HG03457 (cell line): ENCODE measurements around the gene ESR1.
"Not testable (repeated sequence)": the region's sequence is repeated elsewhere in the genome, so short reads cannot be mapped to it uniquely, and the experiment has no call there.

ENCODE experiments used
- ATAC-seq: cut with Tn5 transposase; IDR thresholded peaks from one replicate; pipeline ENCODE4 v1.9.1; 2021; ENCODE audit warnings: moderate number of reproducible peaks; ENCODE audit not compliant: unreplicated experiment

ESR1 gene

DNA sequence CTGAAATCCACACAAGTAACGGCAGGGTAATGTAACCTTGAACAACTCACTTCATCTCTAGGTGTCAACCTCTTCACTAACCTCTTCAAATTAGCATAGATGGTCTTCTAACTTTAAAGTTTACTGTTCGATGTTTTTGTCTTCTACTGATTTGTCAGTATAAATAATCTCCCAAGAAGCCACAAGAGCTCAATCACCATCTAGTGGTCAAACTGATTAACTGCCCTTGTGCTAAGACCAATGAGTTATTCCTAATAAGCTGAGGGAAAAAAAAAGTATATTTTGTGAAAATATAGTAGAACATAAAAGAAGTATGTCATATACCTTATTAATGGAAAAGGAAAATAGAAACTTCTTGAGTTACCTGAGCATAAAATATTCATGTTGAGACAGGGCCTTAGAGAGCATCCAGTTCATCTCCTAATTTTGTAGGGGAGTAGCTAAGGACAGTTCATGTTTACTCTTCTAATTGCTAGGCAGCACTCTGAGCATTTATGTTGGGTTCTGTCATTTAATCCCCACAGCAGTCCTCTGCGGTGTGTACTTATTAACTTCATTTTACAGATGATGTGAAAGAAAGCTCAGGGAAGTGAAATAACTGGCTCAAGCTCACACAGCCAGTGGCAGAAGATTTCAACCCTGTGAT, 317.1 kb downstream of the ESR1 start:
- no peak for ATAC-seq

GRCh38 chr6:152127432-152128165, 320.1 kb downstream of the ESR1 start:
- no peak for ATAC-seq

DNA sequence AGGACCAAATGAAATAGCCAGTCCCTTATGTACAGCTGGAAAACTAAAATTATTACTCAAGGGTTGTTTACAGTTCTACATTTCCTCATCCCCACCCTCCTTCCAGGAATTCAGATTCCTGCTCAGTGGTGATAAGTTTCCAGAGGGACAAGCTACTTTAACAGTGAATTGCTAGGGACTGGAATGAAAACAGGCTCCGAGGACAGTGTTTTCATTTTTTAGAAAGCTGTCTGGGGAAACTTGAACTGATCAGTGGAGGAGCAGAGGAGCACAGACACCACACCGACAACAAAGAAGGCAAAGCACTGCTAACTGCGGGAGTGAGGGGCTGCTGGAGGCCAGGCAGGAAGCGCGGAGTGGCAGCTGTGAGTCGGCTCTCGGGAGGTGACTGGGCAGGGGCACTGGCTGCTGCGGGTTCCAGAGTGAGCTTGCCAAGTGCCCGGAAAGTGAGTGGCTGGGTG, 322.2 kb downstream of the ESR1 start:
- no peak for ATAC-seq

- no peak for ATAC-seq
These were observed 323.0 kb downstream of the ESR1 start for GRCh38 chr6:152130441-152130840.

DNA sequence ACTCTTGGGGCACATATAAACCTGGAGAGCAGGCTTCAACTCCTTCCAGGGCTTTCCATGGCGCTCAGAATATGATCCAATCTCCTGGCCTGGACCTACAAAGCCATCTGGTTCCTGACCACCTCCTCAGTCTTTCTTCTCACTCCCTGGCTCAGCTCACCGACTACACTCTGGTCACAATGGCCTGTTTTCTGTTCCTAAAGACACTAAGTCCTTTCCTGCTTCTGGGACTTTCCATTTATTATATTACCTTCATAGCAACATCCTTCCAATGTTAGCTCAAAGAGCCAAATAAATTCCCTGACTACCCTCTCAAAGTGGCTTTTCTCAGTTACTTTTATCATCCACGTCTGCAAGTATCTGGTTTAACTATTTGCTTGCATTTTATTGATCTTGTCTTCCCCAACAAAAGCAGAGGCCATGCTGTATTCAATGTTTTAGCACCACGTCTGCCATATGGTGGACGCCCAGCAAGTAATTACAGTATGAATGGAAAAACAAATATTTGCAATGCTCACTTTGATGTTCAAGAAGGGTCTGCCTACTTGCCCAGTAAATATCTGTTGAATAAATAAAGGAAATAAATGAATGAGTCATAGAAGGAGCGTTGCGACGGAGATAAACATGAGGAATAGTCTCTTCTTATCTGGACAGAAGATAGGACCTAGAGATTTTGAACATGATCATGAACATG, 328.4 kb downstream of the ESR1 start:
- ATAC-seq = no peak

GRCh38 chr6:152136449-152136825, 329.0 kb downstream of the ESR1 start:
- no peak for ATAC-seq

DNA sequence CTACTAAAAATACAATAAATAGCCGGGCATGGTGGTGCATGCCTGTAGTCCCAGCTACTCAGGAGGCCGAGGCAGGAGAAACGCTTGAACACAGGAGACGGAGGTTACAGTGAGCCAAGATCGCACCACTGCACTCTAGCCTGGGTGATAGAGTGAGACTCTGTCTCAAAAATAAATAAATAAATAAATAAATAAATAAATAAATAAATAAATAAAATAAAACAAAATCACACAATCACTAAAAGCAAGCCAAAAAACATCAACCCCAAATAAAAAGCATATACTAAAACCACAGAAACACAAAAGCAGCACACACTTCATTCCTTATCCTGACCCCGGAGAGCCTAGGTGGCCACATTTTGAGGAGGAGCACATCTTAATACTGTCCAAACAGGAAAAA, 330.9 kb downstream of the ESR1 start:
- not testable (repeated sequence) for ATAC-seq

DNA sequence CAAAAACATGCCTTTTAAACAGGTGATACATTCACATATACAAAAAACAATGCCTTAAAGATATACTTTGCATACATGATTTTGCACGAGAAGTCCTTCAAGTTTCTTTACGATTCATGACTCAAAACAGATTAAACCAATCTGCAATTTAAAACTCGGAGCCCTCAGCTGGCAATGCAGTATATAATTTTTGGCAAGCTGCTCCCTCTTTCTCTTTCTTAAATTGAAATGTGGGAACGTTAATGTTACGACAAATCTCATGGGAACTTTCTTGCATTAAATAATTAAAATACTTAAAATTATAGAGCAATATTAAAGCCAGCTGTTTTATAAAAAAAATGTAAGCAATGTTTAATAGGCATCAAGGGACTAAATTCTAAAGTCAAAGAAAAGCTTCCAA, 334.6 kb downstream of the ESR1 start:
- ATAC-seq = no peak

DNA sequence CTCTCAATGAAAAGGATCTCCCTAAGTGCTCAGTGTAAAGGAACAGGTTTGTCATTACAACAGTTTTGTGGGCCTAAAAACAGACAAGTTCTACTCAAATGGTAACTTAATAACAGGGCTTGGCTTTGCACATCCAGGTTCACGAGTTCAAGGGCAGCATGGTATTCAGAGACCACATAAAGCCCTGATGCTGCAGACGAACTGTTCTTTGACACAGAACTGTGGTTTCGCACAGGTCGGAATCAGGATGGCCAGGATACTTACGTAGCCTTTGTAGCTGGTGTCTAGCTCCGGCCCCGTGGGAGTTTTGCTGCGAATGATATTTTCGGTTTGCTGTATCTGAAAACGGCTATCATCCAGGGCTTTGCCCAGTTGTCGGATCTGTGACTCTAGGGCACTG, 335.9 kb downstream of the ESR1 start:
- ATAC-seq = no peak

DNA sequence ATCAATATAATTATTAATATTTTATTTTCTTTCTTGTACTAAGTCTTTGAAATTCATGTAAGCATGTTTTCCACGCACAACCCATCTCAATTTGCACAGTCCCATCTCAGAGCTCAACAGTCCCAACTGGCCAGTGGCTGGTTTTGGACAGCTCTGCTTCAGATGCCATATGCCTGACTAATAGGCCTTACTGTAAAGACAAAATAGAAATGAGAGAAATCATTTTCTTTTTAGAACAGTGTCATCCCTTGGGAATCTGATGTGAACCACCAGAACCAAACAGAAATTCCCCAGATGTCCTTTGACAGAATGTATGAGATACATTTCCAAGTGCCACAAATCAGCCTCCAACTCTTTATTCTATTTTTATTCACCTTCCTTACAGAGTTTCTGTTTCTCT, 338.9 kb downstream of the ESR1 start:
- no peak for ATAC-seq

DNA sequence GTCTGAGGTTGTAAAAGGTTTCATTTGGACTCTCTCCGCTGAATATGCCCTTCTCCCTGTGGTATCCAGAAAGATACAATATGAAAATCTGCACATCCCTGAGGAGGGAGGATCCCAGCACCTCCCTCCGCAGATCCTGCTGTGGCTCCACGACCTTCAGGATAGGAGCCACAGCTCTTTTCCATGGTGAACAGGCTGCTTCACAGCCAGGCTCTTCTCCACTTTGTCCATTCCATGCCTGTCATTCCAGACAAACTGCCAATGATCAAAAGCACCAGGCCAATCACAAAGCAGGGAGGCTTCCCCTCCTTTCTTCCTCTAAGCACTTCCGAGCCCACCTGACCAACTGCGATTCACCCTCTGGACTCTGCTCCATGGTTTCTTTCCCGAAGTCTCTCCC, 339.8 kb downstream of the ESR1 start:
- no peak for ATAC-seq

- no peak for ATAC-seq
These were observed 340.9 kb downstream of the ESR1 start for GRCh38 chr6:152148412-152148811.

DNA sequence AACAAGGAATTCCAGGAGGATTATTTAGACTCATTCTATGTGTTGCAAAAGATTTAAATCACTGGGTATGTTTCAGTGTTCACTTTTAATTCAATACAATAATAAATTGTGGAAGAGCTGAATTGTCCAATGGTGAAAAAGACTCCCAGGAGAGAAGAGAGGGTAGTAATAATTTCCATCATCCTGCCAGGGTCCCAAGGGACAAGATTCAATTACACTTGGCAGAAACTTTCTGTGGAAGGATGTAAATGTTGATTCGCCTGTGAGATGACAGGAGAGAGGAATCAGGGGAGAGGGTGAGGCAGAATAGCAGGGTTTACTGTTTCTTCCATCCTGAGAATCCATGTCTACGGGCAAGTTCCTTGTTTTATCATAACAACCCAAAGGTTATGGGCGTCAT, 342.7 kb downstream of the ESR1 start:
- ATAC-seq = no peak

- ATAC-seq = no peak
These were observed 344.4 kb downstream of the ESR1 start for GRCh38 chr6:152151920-152152319.

DNA sequence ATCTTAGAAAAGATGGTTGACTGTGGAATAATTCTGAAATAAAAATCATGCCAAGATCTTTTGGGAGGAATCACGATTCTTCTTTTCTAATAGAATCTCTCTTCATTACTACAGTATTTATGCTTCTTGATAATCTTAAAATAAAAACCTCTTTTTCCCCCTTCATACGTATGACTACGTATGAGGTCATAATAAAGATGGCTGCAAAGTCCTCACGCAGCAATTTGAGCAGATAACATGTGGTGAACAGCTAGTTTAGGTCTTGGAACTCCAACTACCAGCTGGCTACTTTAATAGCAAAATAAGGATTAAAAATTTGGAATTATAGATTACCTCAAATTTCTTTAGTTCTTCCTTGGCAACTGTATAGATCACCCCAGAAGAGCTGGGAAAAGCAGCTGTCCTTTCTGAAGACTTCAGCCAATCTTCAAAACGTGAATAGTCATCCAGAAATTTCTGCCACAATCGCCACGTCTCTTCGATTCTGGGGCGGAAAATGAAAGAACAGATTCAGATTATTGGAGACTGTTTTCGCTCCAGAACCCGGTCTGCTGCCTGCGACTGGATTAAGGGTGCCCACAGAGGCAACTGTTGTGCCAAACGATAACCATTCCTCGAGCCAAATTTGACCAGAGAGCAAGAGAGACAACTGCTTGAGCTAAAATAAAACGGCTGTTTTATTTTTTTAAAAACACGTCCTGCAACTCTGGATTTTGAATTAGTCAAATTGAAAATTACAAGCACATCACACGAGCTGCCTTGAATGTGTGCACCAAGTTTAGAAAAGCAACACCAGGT, 347.3 kb downstream of the ESR1 start:
- no peak for ATAC-seq

DNA sequence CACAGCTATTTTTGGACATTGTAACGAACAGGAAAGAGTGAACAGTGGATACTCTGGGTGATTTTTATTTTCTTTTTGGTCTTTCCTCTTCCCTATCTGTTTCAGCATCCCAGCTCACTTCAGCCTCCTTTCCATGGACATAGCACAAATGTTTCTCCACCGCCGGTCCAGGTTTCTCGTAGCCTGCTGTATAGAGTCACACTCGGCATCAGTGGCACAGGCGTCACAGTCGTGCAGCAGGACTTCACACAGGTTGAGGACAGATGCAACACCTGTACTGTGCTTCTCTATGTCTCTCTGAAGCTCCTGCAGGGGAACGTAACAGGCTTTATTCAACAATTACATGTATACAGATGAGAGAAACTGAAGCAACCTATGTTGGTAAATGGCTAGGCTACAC, 348.3 kb downstream of the ESR1 start:
- ATAC-seq = no peak

GRCh38 chr6:152160346-152160745, 352.9 kb downstream of the ESR1 start:
- ATAC-seq = peak; percentile 97

GRCh38 chr6:152161501-152161900, 354.0 kb downstream of the ESR1 start:
- ATAC-seq = no peak

- no peak for ATAC-seq
These were observed 357.5 kb downstream of the ESR1 start for GRCh38 chr6:152164957-152165356.

DNA sequence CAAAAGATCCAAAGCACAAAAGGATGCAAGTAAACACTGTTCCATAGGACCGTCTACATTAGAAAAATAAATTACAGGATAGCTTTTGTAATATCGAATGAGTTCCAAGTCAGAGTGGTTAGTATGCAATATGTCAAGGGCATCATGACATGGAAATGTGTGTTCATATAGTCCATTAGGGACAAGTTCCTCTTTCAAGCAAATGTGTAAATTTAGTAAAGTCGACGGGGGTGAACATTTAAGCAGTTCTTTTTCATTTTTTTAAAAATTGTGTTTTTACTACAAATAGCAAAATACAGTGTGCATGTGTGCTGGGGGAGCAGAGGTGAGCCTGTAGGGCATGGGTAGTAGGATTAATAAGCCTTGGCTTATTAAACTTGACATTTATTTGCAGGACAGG, 359.0 kb downstream of the ESR1 start:
- no peak for ATAC-seq

DNA sequence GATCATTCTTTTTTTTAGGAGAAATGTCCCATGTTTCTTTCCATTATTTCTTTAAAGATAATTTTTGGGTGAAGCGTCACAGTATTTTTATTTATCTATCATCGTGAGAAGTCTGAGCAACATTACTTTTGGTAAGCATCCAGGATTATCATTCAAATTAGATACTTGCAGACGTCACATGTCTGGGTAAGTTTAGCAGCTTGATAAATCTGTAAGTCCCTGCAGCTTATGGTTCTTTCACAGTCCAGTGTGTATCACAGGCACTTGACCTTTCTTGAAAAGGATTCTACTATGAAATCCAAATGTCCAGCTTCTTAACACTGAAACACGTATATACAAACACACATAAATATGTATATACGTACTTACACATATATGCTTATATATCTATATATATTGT, 359.4 kb downstream of the ESR1 start:
- no peak for ATAC-seq
